IMR-90 (cell line): ENCODE results near the gene TMEM170B. TPM values are rescaled to one million over a fixed set of nuclear protein-coding genes. Genes with fewer than 3 reads are reported as not detected.
A peak's percentile ranks its signal among the peaks of the same experiment; 100 is the strongest.

Source experiments
- ATAC-seq: fragments of 200-7000 bp; cut with Tn5 transposase; 2 replicates; pipeline ENCODE4 v1.9.1; 2020; ENCODE audit warnings: low read depth, mild to moderate bottlenecking, moderate library complexity
- BruUV-seq: library from RNA; stranded (reverse); fragments of 400-500 nt; replicated peaks from 2 replicates; lab custom pipeline; 2021; lab: Mats Ljungman, UMichigan
- CTCF ChIA-PET: fragments of 300-600 bp; formaldehyde crosslinking; extraction: SDS; loops from one replicate; lab custom pipeline; 2021; ENCODE audit warnings: antibody characterized with exemption; lab: Yijun Ruan, JAX
- POLR2A ChIA-PET: fragments of 300-600 bp; sonication (Branson Sonifier 250); formaldehyde crosslinking; loops from one replicate; lab custom pipeline; 2022; ENCODE audit warnings: antibody characterized with exemption; ENCODE audit not compliant: unreplicated experiment; lab: Charles Lee
- DNase-seq: peaks from one replicate; pipeline ENCODE4 v3.0.0; 2013
- H2AFZ ChIP-seq: replicated peaks from 2 replicates; pipeline ENCODE3; 2013; ENCODE audit warnings: low read length, mild to moderate bottlenecking; ENCODE audit not compliant: poor library complexity
- H2AK5ac ChIP-seq: 2 replicates; pipeline ENCODE4 v1.6.1; 2013; ENCODE audit warnings: low read depth, low read length, inconsistent platforms
- H2AK9ac ChIP-seq: replicated peaks from 2 replicates; pipeline ENCODE3; 2013; ENCODE audit warnings: mild to moderate bottlenecking, low read depth, low read length, moderate library complexity; ENCODE audit not compliant: poor library complexity
- H2BK120ac ChIP-seq: 2 replicates; pipeline ENCODE4 v1.6.1; 2013; ENCODE audit warnings: low read depth, low read length, inconsistent platforms
- H2BK15ac ChIP-seq: 3 replicates; pipeline ENCODE4 v1.6.1; 2013; ENCODE audit warnings: low read depth, low read length, inconsistent platforms
- H2BK20ac ChIP-seq: 2 replicates; pipeline ENCODE4 v1.6.1; 2013; ENCODE audit warnings: low read depth, mild to moderate bottlenecking, inconsistent platforms, low read length, moderate library complexity
- H2BK5ac ChIP-seq: 2 replicates; pipeline ENCODE4 v1.6.1; 2013; ENCODE audit warnings: mild to moderate bottlenecking, low read depth, low read length, inconsistent platforms; ENCODE audit not compliant: poor library complexity, severe bottlenecking
- H3K14ac ChIP-seq: replicated peaks from 2 replicates; pipeline ENCODE4 v1.6.1; 2013; ENCODE audit warnings: low read depth, low read length, inconsistent platforms
- H3K18ac ChIP-seq: 2 replicates; pipeline ENCODE4 v1.6.1; 2013; ENCODE audit warnings: low read depth, low read length, control low read depth
- H3K23ac ChIP-seq: 2 replicates; pipeline ENCODE4 v1.6.1; 2013; ENCODE audit warnings: low read depth, low read length, inconsistent platforms
- H3K27ac ChIP-seq: 2 replicates; pipeline ENCODE4 v1.5.1; 2013; ENCODE audit warnings: mild to moderate bottlenecking, control low read depth, low read length; ENCODE audit not compliant: insufficient read depth
- H3K27me3 ChIP-seq: 2 replicates; pipeline ENCODE4 v1.6.1; 2013; ENCODE audit warnings: low read length; ENCODE audit not compliant: control insufficient read depth, insufficient read depth
- H3K36me3 ChIP-seq: 2 replicates; pipeline ENCODE4 v1.6.1; 2013; ENCODE audit warnings: low read length, mixed read lengths; ENCODE audit not compliant: control insufficient read depth, insufficient read depth
- H3K4ac ChIP-seq: 2 replicates; pipeline ENCODE4 v1.6.1; 2013; ENCODE audit warnings: low read depth, low read length, inconsistent platforms
- H3K4me1 ChIP-seq: 2 replicates; pipeline ENCODE4 v1.6.1; 2013; ENCODE audit warnings: low read length, mixed read lengths; ENCODE audit not compliant: control insufficient read depth, insufficient read depth
- H3K4me2 ChIP-seq: 2 replicates; pipeline ENCODE4 v1.6.1; 2013; ENCODE audit warnings: low read depth, mild to moderate bottlenecking, control low read depth, low read length, moderate library complexity
- H3K4me3 ChIP-seq: 2 replicates; pipeline ENCODE4 v1.5.1; 2013; ENCODE audit warnings: low read depth, mild to moderate bottlenecking, control low read depth, low read length, moderate library complexity; ENCODE audit not compliant: insufficient read depth
- H3K56ac ChIP-seq: 2 replicates; pipeline ENCODE4 v1.6.1; 2013; ENCODE audit warnings: low read length, inconsistent platforms; ENCODE audit not compliant: insufficient read depth; ENCODE audit errors: extremely low read depth
- H3K79me1 ChIP-seq, 2 experiments: 2 replicates each; pipeline ENCODE4 v1.6.1; 2013; ENCODE audit warnings: low read length in 2 of 2, inconsistent platforms in 1 of 2, low read depth in 1 of 2
- H3K9ac ChIP-seq: 2 replicates; pipeline ENCODE4 v1.6.1; 2013; ENCODE audit warnings: low read depth, low read length, control low read depth
- H3K9me1 ChIP-seq: 2 replicates; pipeline ENCODE4 v1.6.1; 2013; ENCODE audit warnings: low read length, inconsistent platforms; ENCODE audit not compliant: insufficient read depth
- H3K9me3 ChIP-seq: 2 replicates; pipeline ENCODE4 v1.6.1; 2013; ENCODE audit warnings: low read length; ENCODE audit not compliant: control insufficient read depth, insufficient read depth
- H4K20me1 ChIP-seq: 2 replicates; pipeline ENCODE4 v1.6.1; 2013; ENCODE audit warnings: low read length, inconsistent platforms; ENCODE audit not compliant: insufficient read depth
- H4K5ac ChIP-seq: 2 replicates; pipeline ENCODE4 v1.6.1; 2013; ENCODE audit warnings: mild to moderate bottlenecking, low read depth, low read length, control low read depth
- H4K8ac ChIP-seq, 2 experiments: 2 replicates each; pipeline ENCODE4 v1.6.1; 2013; ENCODE audit warnings: low read depth in 2 of 2, low read length in 2 of 2, control low read depth in 1 of 2, inconsistent platforms in 1 of 2
- H4K91ac ChIP-seq: 2 replicates; pipeline ENCODE4 v1.6.1; 2013; ENCODE audit warnings: low read depth, low read length, inconsistent platforms; ENCODE audit not compliant: insufficient read depth
- BHLHE40 ChIP-seq: fragments of 150-350 bp; IDR thresholded peaks from 2 replicates; pipeline ENCODE4 v1.6.1; 2016; ENCODE audit warnings: mild to moderate bottlenecking, low read depth, low read length
- MAFK ChIP-seq: IDR thresholded peaks from 2 replicates; pipeline ENCODE4 v1.6.1; 2012; ENCODE audit warnings: low read depth, low read length, improper control_type of control experiment
- SMC3 ChIP-seq: fragments of 150-350 bp; IDR thresholded peaks from 2 replicates; pipeline ENCODE4 v1.6.1; 2016; ENCODE audit warnings: low read depth, mild to moderate bottlenecking, antibody characterized with exemption, low read length, moderate library complexity
- WGBS, 2 experiments: methylation state at CpG; one replicate each; pipeline versions ENCODE4 v1.1.5 to v1.1.7; 2013; ENCODE audit warnings: missing lambda C conversion rate in 2 of 2; ENCODE audit not compliant: insufficient read length in 1 of 2; ENCODE audit errors: extremely low coverage in 2 of 2; 5-methylcytosine and 5-hydroxymethylcytosine counted together
- dilution Hi-C: fragments of 300-500 bp; cut with HindIII; formaldehyde crosslinking; loops from one replicate; pipeline ENCODE4 v1.14.3; 2018; ENCODE audit warnings: low sequenced_read_pairs; ENCODE audit not compliant: unreplicated experiment
- in situ Hi-C: fragments of 300-500 bp; cut with MboI; formaldehyde crosslinking; loops from 3 replicates; pipeline ENCODE4 v1.14.3; 2019; ENCODE audit warnings: low sequenced_read_pairs, inconsistent platforms, mixed read lengths
- intact Hi-C: fragments of 100-400 bp; cut with micrococcal nuclease; formaldehyde crosslinking; loops from 2 replicates; pipeline ENCODE4 v1.10.0; 2022
- polyA plus RNA-seq, 3 experiments: library from polyadenylated mRNA; depleted of rRNA; stranded (reverse); fragments of >200 nt; gene quantifications; 2 replicates each; pipeline ENCODE4 v1.2.3, GENCODE V29; 2012; ENCODE audit warnings: low replicate concordance in 1 of 3
- total RNA-seq: library from RNA; depleted of rRNA; stranded (reverse); fragments of >200 nt; gene quantifications from 2 replicates; pipeline ENCODE4 v1.2.3, GENCODE V29; 2012

Gene TMEM170B
- total and polyA plus RNA-seq, 2 of the 4 experiments (the other 2 are of a cell fraction) = 0.10 to 0.18 TPM

- intact Hi-C loops (no loop called here), in situ Hi-C loops (no loop called here), dilution Hi-C loops (no loop called here)
- Histone ChIP-seq H2AK9ac (no peak overlapping the region), H4K5ac (peak overlapping the region; percentile 69), H4K20me1 (no peaks in the 10 kb centered on the region), H4K8ac (peak overlapping the region; percentile 90 to 94), H3K23ac (peak overlapping the region; percentile 96), H2BK5ac (peak overlapping the region; percentile 41), H3K4me1 (peaks cover 17% of the 10 kb centered on the region), H3K9ac (no peak overlapping the region), H3K27ac (peak overlapping the region; percentile 80), H3K18ac (peak overlapping the region; percentile 85), H3K14ac (peak overlapping the region; percentile 93), H4K91ac (peak overlapping the region; percentile 87), H2BK15ac (peak overlapping the region; percentile 95; the same call in 2 of the 3 replicates), H3K56ac (peak overlapping the region; percentile 79; the same call in 1 of the 2 replicates), H3K4me3 (no peak overlapping the region), H3K9me1 (peaks cover 28% of the 10 kb centered on the region), H3K4ac (peak overlapping the region; percentile 97), H2AFZ (peak overlapping the region; percentile 81), H2BK20ac (peak overlapping the region; percentile 98), H2AK5ac (peak overlapping the region; percentile 95), H3K36me3 (no peaks in the 10 kb centered on the region), H3K27me3 (no peaks in the 10 kb centered on the region), H3K79me1 (peaks cover 0 to 23% of the 10 kb centered on the region in 2 experiments; a peak in 2 of 4 replicates), H3K4me2 (no peak overlapping the region), H3K9me3 (no peaks in the 10 kb centered on the region), H2BK120ac (peak overlapping the region; percentile 98)
- DNase-seq = peak; percentile 31
- BruUV-seq = no TSS peak
- ChIA-PET POLR2A (no interaction called here), CTCF (interaction anchor here (1.1 kb wide), 1 partner anchor 12 kb away, joined by 4 read pairs; no protein-coding TSS in a partner anchor)
- no peak for TF ChIP-seq BHLHE40
- TF ChIP-seq MAFK = no peak
- TF ChIP-seq SMC3 = no peak
- WGBS, 2 experiments = no CpG with 5 or more reads among the region's 7 CpGs
- no peak for ATAC-seq
Observed at GRCh38 chr6:11607383-11607782, 69.8 kb downstream of the TMEM170B start.
